Stomach (tissue), 9 donors: Measurements from ENCODE around the gene GIMAP1. TPM values are rescaled to one million over a fixed set of nuclear protein-coding genes. Genes with fewer than 3 reads are reported as not detected.

ENCODE experiments used
- DNase-seq, 2 donors: peaks; one replicate each; pipeline versions ENCODE4 v3.0.0 to v3.0.0-alpha.2; 2013 to 2019
- H3K27ac ChIP-seq, 5 donors: fragments of 200-600 bp in 4 of 5; sonication (generic) in 4 of 5; one replicate each; pipeline ENCODE4 v1.5.1; 2013 to 2019; ENCODE audit warnings: mild to moderate bottlenecking in 1 of 5, moderate library complexity in 1 of 5
- H3K27me3 ChIP-seq, 3 donors: fragments of 200-600 bp; sonication (generic); one replicate each; pipeline ENCODE4 v1.5.1; 2017 to 2019; ENCODE audit warnings: mixed run types in 1 of 3
- H3K36me3 ChIP-seq, 4 donors: fragments of 200-600 bp; sonication (generic); 1 replicate in 3 of 4; 2 replicates in 1 of 4; pipeline ENCODE4 v1.5.1; 2016 to 2019
- H3K4me1 ChIP-seq, 4 donors: fragments of 200-600 bp; sonication (generic); one replicate each; pipeline ENCODE4 v1.5.1; 2016 to 2019
- H3K4me3 ChIP-seq, 4 donors: fragments of 200-600 bp; sonication (generic) in 3 of 4; one replicate each; pipeline ENCODE4 v1.5.1; 2016 to 2019; ENCODE audit warnings: mild to moderate bottlenecking in 1 of 4
- H3K9me3 ChIP-seq, 4 donors: fragments of 200-600 bp; sonication (generic); one replicate each; pipeline ENCODE4 v1.5.1; 2016 to 2019
- EP300 ChIP-seq: sonication (generic); formaldehyde crosslinking; IDR thresholded peaks from one replicate; pipeline ENCODE4 v1.6.1; 2017; ENCODE audit warnings: antibody characterized with exemption
- POLR2A ChIP-seq, 4 donors: fragments of 450-650 bp; IDR thresholded peaks; one replicate each; pipeline ENCODE4 v1.6.1; 2016; ENCODE audit warnings: antibody characterized with exemption in 4 of 4, control low read depth in 2 of 4, mild to moderate bottlenecking in 1 of 4, moderate library complexity in 1 of 4
- POLR2AphosphoS5 ChIP-seq, 3 donors: sonication (generic); formaldehyde crosslinking; IDR thresholded peaks; one replicate each; pipeline ENCODE4 v1.6.1; 2016; ENCODE audit warnings: antibody characterized with exemption in 3 of 3
- WGBS, 5 donors: extraction: QIAGEN DNeasy Blood & Tissue Kit in 3 of 5; methylation state at CpG; one replicate each; pipeline versions ENCODE4 v1.1.5 to v1.1.7; 2013 to 2018; 5-methylcytosine and 5-hydroxymethylcytosine counted together
- intact Hi-C: fragments of 100-400 bp; cut with DNase I; formaldehyde crosslinking; loops from one replicate; pipeline ENCODE4 v1.15.1; 2023; ENCODE audit warnings: low total_unique reads
- polyA plus RNA-seq, 3 donors: library from polyadenylated mRNA; stranded (reverse); fragments of 200-250 nt; gene quantifications; one replicate each; pipeline ENCODE4 v1.2.3, GENCODE V29; 2013
- total RNA-seq, 5 donors: library from RNA; depleted of rRNA; stranded (reverse); fragments of >200 nt; gene quantifications; one replicate each; pipeline versions ENCODE4 v1.1.0 to v1.2.3, GENCODE V29; 2014 to 2016
- TF ChIP-seq, protein P1 (sequence below), 7 experiments: fragments of 450-650 bp in 4 of 7; fragments of 200-600 bp in 3 of 7; sonication (generic) in 3 of 7; IDR thresholded peaks; one replicate each; pipeline ENCODE4 v1.5.1; 2016 to 2019; ENCODE audit warnings: antibody characterized with exemption in 7 of 7, control low read depth in 2 of 7, mild to moderate bottlenecking in 1 of 7
- donor health status: healthy with polysubstance abuse.
- donor health status: Bipolar disorder and iron deficiency.
- donor health status: healthy.

GIMAP1 gene
- total and polyA plus RNA-seq, 8 donors = 0.45 to 5.8 (median 2.7) TPM; not detected in 1

DNA sequence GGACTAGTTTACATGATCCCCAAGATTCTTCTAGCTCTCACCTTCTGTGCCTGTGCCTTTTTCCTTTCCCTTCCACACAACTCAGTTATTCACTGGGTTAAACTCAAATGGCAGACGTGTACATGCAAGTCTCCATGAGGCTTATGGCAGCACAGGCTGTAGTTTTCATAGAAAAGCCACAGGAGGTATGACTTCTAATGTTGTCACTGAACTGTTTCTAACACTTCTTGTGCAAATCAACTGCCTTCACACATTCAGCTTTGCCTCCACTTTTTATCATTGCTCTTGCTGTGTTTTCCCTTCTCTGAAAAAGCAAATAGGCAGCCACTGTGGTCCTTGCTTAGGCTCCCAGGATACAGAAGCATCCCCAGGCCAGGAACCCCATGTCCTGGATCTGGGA is 15.5 kb downstream of the GIMAP1 start:
- WGBS, 5 donors = 21 to 47% (median 38%) methylated on average over 1 of the region's 1 CpG

DNA sequence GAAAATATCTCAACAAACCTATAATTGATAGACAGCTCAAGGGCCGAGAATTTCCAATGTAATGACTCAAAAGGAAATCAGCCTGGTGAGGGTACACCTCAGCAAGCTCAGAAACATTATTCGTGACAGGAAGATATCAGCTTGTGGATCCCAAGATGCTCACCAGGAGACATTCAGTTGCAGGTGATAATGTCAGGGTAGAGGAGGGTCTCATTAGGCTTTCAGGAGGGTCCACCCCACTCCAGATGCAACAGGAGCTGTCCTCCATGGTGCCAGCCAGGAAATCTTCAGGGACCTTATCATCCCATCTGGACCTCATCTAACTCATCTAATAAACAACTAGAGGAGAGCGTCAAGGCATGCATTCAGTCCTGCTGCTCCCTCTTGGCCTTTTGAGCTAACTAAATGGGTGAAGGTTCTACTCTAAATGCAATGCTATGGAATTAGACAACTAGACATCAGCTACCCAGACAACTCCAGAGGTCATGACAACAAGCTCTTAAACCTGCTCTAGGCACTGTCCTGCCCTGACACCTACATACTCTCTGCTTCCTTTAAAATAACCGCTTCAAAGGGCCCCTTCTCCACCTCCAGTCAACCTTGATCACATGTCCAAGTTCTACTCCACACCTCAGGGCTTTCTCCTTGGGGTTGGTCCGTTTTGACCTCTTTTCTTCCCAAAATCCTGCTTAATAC is 16.5 kb downstream of the GIMAP1 start:
- DNase-seq = no peak
- Histone ChIP-seq H3K4me1 (peaks cover 0 to 8% (median 0%) of the 10 kb centered on the region in 4 donors), H3K27me3 (peaks cover 0 to 2% (median 0%) of the 10 kb centered on the region in 3 donors), H3K4me3 (no peak overlapping the region), H3K9me3 (peaks cover 0 to 12% (median 7%) of the 10 kb centered on the region in 4 donors), H3K27ac (no peak overlapping the region), H3K36me3 (no peaks in the 10 kb centered on the region)
- 60 to 72% (median 61%) methylated on average over 5 of the region's 5 CpGs for WGBS, 5 donors
- intact Hi-C loops = no loop called here
- TF ChIP-seq EP300 (no peak), POLR2A (IDR thresholded peaks at IDR 0.05) (no peak), POLR2AphosphoS5 (IDR thresholded peaks at IDR 0.05) (no peak)
- TF ChIP-seq, protein P1, sequence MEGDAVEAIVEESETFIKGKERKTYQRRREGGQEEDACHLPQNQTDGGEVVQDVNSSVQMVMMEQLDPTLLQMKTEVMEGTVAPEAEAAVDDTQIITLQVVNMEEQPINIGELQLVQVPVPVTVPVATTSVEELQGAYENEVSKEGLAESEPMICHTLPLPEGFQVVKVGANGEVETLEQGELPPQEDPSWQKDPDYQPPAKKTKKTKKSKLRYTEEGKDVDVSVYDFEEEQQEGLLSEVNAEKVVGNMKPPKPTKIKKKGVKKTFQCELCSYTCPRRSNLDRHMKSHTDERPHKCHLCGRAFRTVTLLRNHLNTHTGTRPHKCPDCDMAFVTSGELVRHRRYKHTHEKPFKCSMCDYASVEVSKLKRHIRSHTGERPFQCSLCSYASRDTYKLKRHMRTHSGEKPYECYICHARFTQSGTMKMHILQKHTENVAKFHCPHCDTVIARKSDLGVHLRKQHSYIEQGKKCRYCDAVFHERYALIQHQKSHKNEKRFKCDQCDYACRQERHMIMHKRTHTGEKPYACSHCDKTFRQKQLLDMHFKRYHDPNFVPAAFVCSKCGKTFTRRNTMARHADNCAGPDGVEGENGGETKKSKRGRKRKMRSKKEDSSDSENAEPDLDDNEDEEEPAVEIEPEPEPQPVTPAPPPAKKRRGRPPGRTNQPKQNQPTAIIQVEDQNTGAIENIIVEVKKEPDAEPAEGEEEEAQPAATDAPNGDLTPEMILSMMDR (IDR thresholded peaks at IDR 0.05) = no peak

More for the DNA sequence above, 15.5 kb downstream of the GIMAP1 start:
- Histone ChIP-seq H3K27ac (no peak overlapping the region), H3K9me3 (peaks cover 0 to 20% (median 10%) of the 10 kb centered on the region in 4 donors), H3K27me3 (no peaks in the 10 kb centered on the region), H3K4me3 (no peak overlapping the region), H3K36me3 (no peaks in the 10 kb centered on the region), H3K4me1 (no peaks in the 10 kb centered on the region)
- intact Hi-C loops = no loop called here
- DNase-seq = no peak
- no peak for TF ChIP-seq POLR2AphosphoS5 (IDR thresholded peaks at IDR 0.05)
- TF ChIP-seq POLR2A (IDR thresholded peaks at IDR 0.05) = no peak
- no peak for TF ChIP-seq EP300
- TF ChIP-seq, protein P1 (IDR thresholded peaks at IDR 0.05) = no peak

DNA sequence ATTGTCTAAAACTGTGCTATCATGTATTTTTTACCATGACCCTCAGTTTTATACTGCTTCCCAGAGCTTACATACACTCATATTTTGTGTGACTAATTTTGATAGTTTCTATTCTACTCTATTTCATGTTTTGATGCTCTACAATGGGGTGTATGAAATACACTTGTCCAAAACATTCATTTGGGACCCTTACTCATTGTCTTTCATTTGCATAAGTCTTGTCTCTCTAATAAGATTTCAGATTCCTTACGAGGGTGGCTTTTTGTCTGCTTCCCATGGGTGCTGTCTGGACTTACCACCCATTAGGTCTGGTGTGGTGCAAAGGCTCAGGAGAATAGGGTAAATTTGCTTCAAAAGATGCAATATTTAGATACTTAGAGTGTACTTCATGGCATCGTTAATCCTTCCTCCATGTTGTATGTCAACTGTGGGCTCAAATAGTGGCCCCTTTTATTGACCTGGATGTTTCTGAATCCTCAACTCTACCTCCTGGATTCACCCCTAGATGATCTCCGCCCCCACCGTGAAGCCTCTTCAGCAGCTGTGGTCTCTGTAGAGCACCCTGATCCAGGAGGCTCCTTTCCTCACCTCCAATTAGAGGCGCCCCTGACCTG is 17.2 kb downstream of the GIMAP1 start:
- WGBS, 5 donors = 84 to 87% (median 85%) methylated on average over 5 of the region's 5 CpGs
- DNase-seq = no peak
- intact Hi-C loops = no loop called here
- Histone ChIP-seq H3K36me3 (no peaks in the 10 kb centered on the region), H3K4me1 (peaks cover 0 to 8% (median 0%) of the 10 kb centered on the region in 4 donors), H3K4me3 (no peak overlapping the region), H3K27ac (no peak overlapping the region), H3K9me3 (peaks cover 0 to 7% (median 2%) of the 10 kb centered on the region in 4 donors), H3K27me3 (peaks cover 0 to 5% (median 0%) of the 10 kb centered on the region in 3 donors)
- TF ChIP-seq POLR2AphosphoS5 (IDR thresholded peaks at IDR 0.05) (no peak), EP300 (no peak), POLR2A (IDR thresholded peaks at IDR 0.05) (no peak)
- TF ChIP-seq, protein P1 (IDR thresholded peaks at IDR 0.05) = no peak

DNA sequence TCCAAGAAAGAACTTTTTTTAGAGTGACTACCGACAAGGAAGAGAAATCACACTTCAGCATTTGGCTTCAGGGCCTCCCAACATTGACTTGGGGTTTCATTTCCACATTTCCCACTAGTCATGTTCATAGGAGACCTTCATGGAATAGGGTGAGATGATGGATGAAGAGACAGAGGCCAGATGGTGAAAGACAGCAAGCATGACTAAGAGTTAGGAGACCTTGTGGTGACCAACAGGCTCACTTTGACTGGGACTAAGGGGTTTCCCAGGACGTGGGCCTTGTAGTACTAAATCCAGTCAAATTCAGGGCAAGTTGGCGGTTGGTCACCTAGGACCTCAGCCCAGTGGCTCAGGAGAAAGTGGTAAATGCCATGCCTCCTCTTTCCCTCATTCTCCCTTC is 17.8 kb downstream of the GIMAP1 start:
- WGBS, 5 donors = 73 to 82% (median 77%) methylated on average over 3 of the region's 3 CpGs
- no peak for DNase-seq
- Histone ChIP-seq H3K9me3 (peaks cover 0 to 4% (median 0%) of the 10 kb centered on the region in 4 donors), H3K27me3 (peaks cover 0 to 5% (median 0%) of the 10 kb centered on the region in 3 donors), H3K4me3 (no peak overlapping the region), H3K36me3 (no peaks in the 10 kb centered on the region), H3K27ac (no peak overlapping the region), H3K4me1 (peaks cover 0 to 8% (median 0%) of the 10 kb centered on the region in 4 donors)
- TF ChIP-seq, protein P1 (IDR thresholded peaks at IDR 0.05) = no peak
- TF ChIP-seq POLR2A (IDR thresholded peaks at IDR 0.05) = no peak
- TF ChIP-seq EP300 = no peak
- TF ChIP-seq POLR2AphosphoS5 (IDR thresholded peaks at IDR 0.05) = no peak
- intact Hi-C loops = no loop called here
